Hepatocyte (in vitro differentiated cells): Measurements from ENCODE around the gene TMEM144.

Experiments
- EZH2 ChIP-seq: fragments of 200-600 bp; sonication (generic); IDR thresholded peaks from 2 replicates; pipeline ENCODE4 v1.6.1; 2016; ENCODE audit warnings: antibody characterized with exemption, mild to moderate bottlenecking, borderline replicate concordance
- EZH2phosphoT487 ChIP-seq: fragments of 200-600 bp; sonication (generic); IDR thresholded peaks from one replicate; pipeline ENCODE4 v1.6.1; 2018; ENCODE audit warnings: antibody characterized with exemption, mild to moderate bottlenecking, low read depth, moderate library complexity; ENCODE audit not compliant: unreplicated experiment, severe bottlenecking
- TF ChIP-seq, protein P1 (sequence below): fragments of 200-600 bp; sonication (generic); IDR thresholded peaks from 2 replicates; pipeline ENCODE4 v1.5.1; 2016; ENCODE audit warnings: antibody characterized with exemption, mild to moderate bottlenecking; ENCODE audit not compliant: poor library complexity

DNA sequence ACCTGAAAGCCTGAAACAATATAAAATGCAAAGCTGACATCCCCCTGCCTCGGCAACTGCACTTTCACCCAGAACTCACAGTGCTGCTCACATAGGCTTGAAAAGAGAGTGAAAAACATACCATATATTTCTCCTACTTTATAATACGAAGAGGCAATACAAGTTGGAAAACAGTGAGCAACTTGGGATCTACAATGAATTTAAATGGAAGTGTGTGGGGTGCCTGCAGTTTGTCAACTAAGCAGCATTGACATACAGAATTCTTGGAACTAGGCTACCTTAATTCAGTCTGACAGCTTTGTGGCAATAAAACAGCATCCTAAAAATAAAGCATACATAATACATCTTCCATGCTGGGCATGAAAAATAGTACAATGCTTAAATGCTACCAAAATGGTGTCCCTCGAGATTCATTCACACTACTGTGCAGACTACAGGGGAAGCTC, 45.5 kb upstream of the TMEM144 start:
- TF ChIP-seq, protein P1, sequence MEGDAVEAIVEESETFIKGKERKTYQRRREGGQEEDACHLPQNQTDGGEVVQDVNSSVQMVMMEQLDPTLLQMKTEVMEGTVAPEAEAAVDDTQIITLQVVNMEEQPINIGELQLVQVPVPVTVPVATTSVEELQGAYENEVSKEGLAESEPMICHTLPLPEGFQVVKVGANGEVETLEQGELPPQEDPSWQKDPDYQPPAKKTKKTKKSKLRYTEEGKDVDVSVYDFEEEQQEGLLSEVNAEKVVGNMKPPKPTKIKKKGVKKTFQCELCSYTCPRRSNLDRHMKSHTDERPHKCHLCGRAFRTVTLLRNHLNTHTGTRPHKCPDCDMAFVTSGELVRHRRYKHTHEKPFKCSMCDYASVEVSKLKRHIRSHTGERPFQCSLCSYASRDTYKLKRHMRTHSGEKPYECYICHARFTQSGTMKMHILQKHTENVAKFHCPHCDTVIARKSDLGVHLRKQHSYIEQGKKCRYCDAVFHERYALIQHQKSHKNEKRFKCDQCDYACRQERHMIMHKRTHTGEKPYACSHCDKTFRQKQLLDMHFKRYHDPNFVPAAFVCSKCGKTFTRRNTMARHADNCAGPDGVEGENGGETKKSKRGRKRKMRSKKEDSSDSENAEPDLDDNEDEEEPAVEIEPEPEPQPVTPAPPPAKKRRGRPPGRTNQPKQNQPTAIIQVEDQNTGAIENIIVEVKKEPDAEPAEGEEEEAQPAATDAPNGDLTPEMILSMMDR, result no peak
- TF ChIP-seq EZH2 (no peak), EZH2phosphoT487 (no peak)
